Measurements from ENCODE around the gene CUL3. TPM values are rescaled to one million over a fixed set of nuclear protein-coding genes. Genes with fewer than 3 reads are reported as not detected.
A peak's percentile ranks its signal among the peaks of the same experiment; 100 is the strongest.

Gene CUL3
- total and polyA plus RNA-seq, 12 donors = 60.2 to 87.9 (median 69.8) TPM

- no peaks in the 10 kb centered on the region for H3K36me3 ChIP-seq
- H3K9me3 ChIP-seq = peaks cover 0 to 10% (median 0%) of the 10 kb centered on the region in 11 donors
- TF ChIP-seq CTCF (IDR thresholded peaks at IDR 0.05) = no peak
- H3K4me3 ChIP-seq = no peak overlapping the region
- H3K27me3 ChIP-seq = peaks cover 0 to 22% (median 10%) of the 10 kb centered on the region in 7 donors
- ATAC-seq = no peak
- intact Hi-C loops (cut with DNase I) = loop anchor here in 7 of 10 donors (5.0 to 10.0 kb wide), 6 partner anchors 39 to 214 kb away; partner anchors contain the start of gene FAM124B (in 1 of the 7)
- H3K4me1 ChIP-seq = peaks cover 0 to 14% (median 9%) of the 10 kb centered on the region in 9 donors
- H3K27ac ChIP-seq = no peak overlapping the region
- WGBS, 2 donors = 75 to 80% methylated on average over 5 of the region's 5 CpGs
- DNase-seq = no peak
Observed at GRCh38 chr2:224440988-224441387, 144.2 kb downstream of the CUL3 start.

- no peak overlapping the region for H3K4me3 ChIP-seq
- H3K27me3 ChIP-seq = peaks cover 0 to 20% (median 10%) of the 10 kb centered on the region in 7 donors
- TF ChIP-seq CTCF (IDR thresholded peaks at IDR 0.05) = no peak
- DNase-seq (no peak), ATAC-seq (no peak)
- no peaks in the 10 kb centered on the region for H3K36me3 ChIP-seq
- no peak overlapping the region for H3K27ac ChIP-seq
- peaks cover 0 to 14% (median 9%) of the 10 kb centered on the region in 9 donors for H3K4me1 ChIP-seq
- intact Hi-C loops (cut with DNase I) = no loop called here
- H3K9me3 ChIP-seq = peaks cover 0 to 10% (median 0%) of the 10 kb centered on the region in 11 donors
Observed at GRCh38 chr2:224438726-224439125, 146.4 kb downstream of the CUL3 start.

- Histone ChIP-seq H3K9me3 (peaks cover 0 to 10% (median 0%) of the 10 kb centered on the region in 11 donors), H3K36me3 (no peaks in the 10 kb centered on the region), H3K27me3 (peaks cover 0 to 2% (median 0%) of the 10 kb centered on the region in 7 donors), H3K27ac (no peak overlapping the region), H3K4me1 (no peaks in the 10 kb centered on the region), H3K4me3 (no peak overlapping the region)
- no peak for TF ChIP-seq CTCF (IDR thresholded peaks at IDR 0.05)
- DNase-seq (no peak), ATAC-seq (no peak)
- 89 to 97% methylated on average over 1 of the region's 1 CpG for WGBS, 2 donors
- intact Hi-C loops (cut with DNase I) = no loop called here
Observed at GRCh38 chr2:224436634-224437033, 148.5 kb downstream of the CUL3 start.

- 56 to 74% methylated on average over 4 of the region's 4 CpGs for WGBS, 2 donors
- Histone ChIP-seq H3K36me3 (no peaks in the 10 kb centered on the region), H3K4me1 (no peaks in the 10 kb centered on the region), H3K4me3 (no peak overlapping the region), H3K9me3 (peaks cover 0 to 10% (median 0%) of the 10 kb centered on the region in 11 donors), H3K27me3 (peaks cover 0 to 2% (median 0%) of the 10 kb centered on the region in 7 donors), H3K27ac (no peak overlapping the region)
- peak in 1 of 8 donors; percentile 55 for ATAC-seq
- intact Hi-C loops (cut with DNase I) = no loop called here
- no peak for DNase-seq
- no peak for TF ChIP-seq CTCF (IDR thresholded peaks at IDR 0.05)
Observed at GRCh38 chr2:224434618-224435017, 150.5 kb downstream of the CUL3 start.

Measured in heart right ventricle (tissue), 16 donors.